ENCODE data around the gene RAPGEF5.

DNA sequence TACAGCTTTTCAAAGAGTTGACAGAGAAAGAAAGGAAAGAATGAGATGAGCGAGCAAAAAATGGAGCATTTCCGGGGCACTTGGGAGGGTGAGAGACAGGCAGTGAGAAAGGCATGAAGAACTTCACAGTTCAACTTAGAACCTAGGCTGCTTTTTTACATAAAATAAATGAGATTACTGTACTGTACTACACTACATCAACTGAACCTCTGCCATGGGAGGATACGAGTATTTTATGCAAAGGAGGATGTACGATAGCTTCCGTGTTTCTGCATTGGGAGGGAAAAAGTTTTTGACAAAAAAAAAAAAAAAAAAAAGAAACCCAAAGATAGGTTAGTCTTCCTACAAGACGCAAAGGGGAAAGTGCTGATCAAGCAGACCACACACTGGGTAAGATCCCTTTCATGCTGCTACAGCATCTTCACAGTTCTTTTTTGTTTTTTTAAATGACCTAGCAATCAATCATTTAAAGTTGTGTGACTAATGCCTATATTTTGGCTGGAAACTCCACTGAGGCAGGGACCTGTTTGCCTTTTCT is 88.0 kb downstream of the RAPGEF5 start:
- TF ChIP-seq, protein P1, sequence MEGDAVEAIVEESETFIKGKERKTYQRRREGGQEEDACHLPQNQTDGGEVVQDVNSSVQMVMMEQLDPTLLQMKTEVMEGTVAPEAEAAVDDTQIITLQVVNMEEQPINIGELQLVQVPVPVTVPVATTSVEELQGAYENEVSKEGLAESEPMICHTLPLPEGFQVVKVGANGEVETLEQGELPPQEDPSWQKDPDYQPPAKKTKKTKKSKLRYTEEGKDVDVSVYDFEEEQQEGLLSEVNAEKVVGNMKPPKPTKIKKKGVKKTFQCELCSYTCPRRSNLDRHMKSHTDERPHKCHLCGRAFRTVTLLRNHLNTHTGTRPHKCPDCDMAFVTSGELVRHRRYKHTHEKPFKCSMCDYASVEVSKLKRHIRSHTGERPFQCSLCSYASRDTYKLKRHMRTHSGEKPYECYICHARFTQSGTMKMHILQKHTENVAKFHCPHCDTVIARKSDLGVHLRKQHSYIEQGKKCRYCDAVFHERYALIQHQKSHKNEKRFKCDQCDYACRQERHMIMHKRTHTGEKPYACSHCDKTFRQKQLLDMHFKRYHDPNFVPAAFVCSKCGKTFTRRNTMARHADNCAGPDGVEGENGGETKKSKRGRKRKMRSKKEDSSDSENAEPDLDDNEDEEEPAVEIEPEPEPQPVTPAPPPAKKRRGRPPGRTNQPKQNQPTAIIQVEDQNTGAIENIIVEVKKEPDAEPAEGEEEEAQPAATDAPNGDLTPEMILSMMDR (conservative IDR thresholded peaks at IDR 0.05): no peak
- no peak for TF ChIP-seq ZFX (IDR thresholded peaks at IDR 0.05)

Data from C4-2B (cell line).